Measurements from ENCODE around the gene LRRC75B.
"Not testable (repeated sequence)": the region's sequence is repeated elsewhere in the genome, so short reads cannot be mapped to it uniquely, and the experiment has no call there.

The LRRC75B gene

DNA sequence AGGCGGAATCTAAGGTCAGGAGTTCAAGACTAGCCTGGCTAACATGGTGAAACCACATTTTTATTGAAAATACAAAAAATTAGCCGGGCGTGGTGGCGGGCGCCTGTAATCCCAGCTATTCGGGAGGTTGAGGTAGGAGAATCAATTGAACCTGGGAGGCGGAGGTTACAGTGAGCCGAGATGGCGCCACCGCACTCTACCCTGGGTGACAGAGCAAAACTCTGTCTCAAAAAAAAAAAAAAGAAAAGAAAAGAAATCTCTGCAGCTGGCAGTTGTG, 624 bp upstream of the LRRC75B start:
- not testable (repeated sequence) for ATAC-seq, H3K4me1 Mint-ChIP-seq, H3K27ac Mint-ChIP-seq

DNA sequence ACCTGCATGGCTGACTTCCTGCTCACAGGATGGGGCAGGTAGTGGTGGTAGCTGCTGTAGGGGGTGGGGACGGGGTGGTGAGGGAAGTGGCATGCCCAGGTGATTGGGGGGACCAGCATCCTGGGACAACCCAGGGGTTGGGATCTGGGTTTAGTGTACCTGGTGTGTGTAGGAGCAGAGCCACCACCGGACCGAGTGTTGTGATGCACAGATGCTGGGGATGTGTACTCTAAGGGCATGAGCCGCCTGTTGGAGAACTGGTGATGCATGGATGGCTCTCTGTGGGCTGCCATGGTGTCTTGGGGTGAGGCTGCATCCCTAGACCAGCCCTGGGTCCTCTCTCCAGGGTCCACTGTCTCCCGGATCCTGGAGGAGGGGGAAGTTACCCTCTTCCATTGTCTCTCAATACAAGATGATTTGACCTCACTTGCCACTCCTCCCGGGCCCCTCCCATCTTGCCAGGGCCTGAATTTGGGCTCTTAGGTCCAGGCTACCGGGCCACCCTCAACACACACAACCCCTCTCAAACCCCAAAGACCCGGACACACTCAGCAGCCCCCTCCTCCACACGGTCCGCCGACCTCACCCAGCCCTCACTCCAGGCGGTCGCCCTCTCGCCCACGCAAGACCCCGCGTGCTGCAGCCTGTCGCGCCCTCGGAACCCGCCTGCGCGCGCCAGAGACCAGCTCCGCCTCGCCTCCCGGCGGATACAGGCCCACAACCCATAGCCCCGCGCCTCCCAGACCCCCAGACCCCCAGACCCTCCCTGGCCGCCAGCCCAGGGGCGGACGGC, 619 bp downstream of the LRRC75B start:
- H3K36me3 Mint-ChIP-seq, result no peaks in the 10 kb centered on the region
- no peaks in the 10 kb centered on the region for H3K9me3 Mint-ChIP-seq
- H3K4me1 Mint-ChIP-seq, result peaks cover 6% of the 10 kb centered on the region
- H3K27me3 Mint-ChIP-seq, result no peaks in the 10 kb centered on the region
- ATAC-seq, result peak; percentile 25
- H3K4me3 Mint-ChIP-seq, result peak overlapping the region; percentile 80
- peak overlapping the region; percentile 51 for H3K27ac Mint-ChIP-seq

More for the DNA sequence above, 624 bp upstream of the LRRC75B start:
- H3K36me3 Mint-ChIP-seq, H3K9me3 Mint-ChIP-seq, H3K27me3 Mint-ChIP-seq: not testable (repeated sequence)
- peak overlapping the region; percentile 71 for H3K4me3 Mint-ChIP-seq

DNA sequence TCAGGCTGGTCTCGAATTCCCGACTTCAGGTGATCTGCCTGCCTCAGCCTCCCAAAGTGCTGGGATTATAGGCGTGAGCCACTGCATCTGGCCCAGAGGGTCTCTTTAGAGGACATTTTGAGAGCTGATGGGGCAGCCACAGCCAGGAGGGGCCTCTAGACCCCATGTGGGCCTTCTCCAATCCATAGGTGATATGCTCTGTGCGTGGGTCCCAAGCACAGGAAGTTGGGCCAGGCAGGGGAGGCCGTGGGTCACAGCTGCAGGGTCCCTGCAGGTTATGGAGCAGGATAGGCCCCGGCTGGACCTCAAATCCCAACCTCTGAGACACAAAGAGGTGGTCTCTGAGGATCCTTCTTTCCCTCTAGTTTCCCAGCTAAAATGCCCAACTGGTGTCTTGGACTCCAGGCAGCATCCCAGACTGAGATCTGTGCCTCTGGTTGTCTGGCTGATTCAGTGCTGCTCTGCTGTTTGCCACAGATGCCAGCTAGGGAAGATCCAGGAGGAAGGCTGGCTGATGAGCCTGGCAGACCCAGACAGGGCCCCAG, 1.5 kb downstream of the LRRC75B start:
- no peaks in the 10 kb centered on the region for H3K36me3 Mint-ChIP-seq
- H3K4me3 Mint-ChIP-seq, result no peak overlapping the region
- no peak for ATAC-seq
- H3K27me3 Mint-ChIP-seq, result no peaks in the 10 kb centered on the region
- no peaks in the 10 kb centered on the region for H3K9me3 Mint-ChIP-seq
- no peak overlapping the region for H3K27ac Mint-ChIP-seq
- H3K4me1 Mint-ChIP-seq, result peaks cover 6% of the 10 kb centered on the region

DNA sequence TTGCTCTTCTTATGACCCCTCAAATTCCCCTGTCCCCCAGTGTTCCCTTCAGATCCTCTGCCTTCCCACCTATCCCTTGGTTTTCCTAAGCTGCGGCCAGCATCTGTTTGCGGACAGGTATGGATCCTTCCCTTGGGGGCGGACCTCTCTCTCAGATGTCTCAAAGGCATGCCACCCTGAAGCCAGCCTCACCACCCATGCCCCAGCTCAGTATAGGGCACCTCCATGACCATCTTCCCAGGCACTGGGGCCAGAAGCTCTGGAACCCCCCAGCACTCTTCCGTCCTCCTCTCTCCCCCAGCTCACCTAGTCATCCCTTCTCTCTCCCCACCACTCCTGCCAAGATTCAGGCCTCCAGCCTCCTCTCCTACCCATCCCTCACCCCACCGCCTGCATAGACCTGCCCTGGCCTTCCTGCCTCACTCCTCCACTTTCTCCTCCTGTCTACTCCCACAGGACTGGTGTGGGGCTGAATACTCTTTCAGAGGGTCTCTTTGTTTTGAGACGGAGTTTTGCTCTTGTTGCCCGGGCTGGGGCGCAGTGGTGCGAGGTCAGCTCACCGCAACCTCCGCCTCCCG, 2.2 kb downstream of the LRRC75B start:
- H3K4me3 Mint-ChIP-seq, result no peak overlapping the region
- H3K27me3 Mint-ChIP-seq, result no peaks in the 10 kb centered on the region
- H3K4me1 Mint-ChIP-seq, result peaks cover 6% of the 10 kb centered on the region
- H3K9me3 Mint-ChIP-seq, result no peaks in the 10 kb centered on the region
- H3K36me3 Mint-ChIP-seq, result no peaks in the 10 kb centered on the region
- H3K27ac Mint-ChIP-seq, result no peak overlapping the region
- no peak for ATAC-seq

DNA sequence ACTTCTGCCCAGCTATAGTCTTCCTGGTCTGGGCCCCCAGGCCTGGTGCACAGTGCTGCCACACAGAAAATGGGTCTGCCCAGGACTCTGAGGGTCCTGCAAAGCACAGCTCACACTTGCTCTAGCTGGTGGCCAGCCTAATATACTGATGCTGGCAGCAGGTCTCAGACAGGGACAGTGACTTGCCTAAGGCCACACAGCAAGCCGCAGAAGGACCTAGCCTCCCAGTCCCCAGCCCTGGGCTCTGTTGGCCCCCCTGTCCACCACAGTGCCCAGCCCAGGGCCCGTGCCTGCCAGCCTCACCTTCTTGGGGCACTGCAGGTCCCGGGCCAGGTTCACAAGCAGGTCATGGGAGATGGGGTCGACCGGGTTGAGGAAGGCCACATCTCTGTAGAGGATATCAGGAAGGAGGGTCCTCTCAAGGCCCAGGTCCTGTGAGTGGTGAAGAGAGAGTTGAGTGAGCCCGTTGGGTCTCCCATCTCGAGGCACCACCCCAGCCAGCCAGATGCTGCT, 3.3 kb downstream of the LRRC75B start:
- Mint-ChIP-seq H3K27me3 (no peaks in the 10 kb centered on the region), H3K27ac (no peak overlapping the region), H3K4me1 (peaks cover 6% of the 10 kb centered on the region), H3K36me3 (no peaks in the 10 kb centered on the region), H3K4me3 (no peak overlapping the region), H3K9me3 (no peaks in the 10 kb centered on the region)
- ATAC-seq, result no peak

DNA sequence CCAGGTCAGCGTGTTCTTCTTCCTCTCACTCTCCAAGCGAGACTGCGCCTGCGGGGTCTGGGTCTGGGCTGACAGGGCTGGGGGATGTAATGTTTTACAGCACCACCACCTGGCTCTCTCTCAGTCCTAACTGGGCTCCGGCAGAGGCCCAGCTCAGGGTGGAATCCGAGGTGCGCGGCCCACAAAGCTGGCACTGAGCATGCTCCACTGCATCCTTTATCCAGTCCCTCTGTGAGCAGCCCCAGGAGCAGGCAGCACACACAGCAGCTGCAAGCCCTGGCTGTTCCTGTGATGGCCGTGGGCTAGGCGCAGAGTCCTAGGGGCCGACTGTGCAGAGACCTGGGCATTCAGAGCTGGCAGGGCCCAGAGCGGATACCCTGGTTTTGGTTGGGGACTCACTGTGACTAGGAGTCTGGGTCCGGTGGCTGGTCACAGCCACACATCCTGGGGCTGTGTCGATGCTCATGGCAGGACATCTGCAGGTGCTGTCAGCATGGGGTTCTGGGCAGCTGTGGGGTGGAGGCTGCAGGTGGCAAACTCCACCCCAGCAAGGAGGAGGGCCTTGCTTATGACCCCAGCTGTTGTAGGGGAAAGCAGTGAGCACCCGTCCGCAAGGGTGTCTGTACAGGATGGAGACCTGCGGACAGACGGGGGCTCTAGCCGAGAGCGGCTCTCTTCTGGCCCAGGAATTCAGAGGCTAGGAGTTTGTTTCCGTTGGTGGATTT, 4.0 kb downstream of the LRRC75B start:
- no peaks in the 10 kb centered on the region for H3K9me3 Mint-ChIP-seq
- no peak for ATAC-seq
- no peaks in the 10 kb centered on the region for H3K27me3 Mint-ChIP-seq
- H3K36me3 Mint-ChIP-seq, result no peaks in the 10 kb centered on the region
- H3K4me1 Mint-ChIP-seq, result peaks cover 6% of the 10 kb centered on the region
- no peak overlapping the region for H3K27ac Mint-ChIP-seq
- H3K4me3 Mint-ChIP-seq, result no peak overlapping the region

DNA sequence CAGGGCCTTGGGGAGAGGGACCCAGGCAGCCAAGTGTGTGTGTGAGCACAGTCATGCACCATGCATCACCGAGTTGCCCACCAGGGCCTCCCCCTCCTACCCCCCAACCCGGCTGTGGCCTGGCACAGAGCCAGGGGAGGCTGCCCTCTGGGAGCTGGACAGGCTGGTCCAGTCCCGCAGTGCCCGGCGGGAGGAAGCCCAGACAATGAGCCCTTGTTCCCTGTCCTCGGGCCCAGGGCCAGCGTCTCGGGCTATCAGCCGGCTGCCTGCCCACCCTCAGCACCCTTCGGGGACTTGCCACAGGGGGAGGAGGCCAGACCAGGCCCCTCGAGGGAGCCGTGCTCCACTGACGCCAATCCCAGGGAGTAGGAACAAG, 4.5 kb downstream of the LRRC75B start:
- ATAC-seq, result no peak
- Mint-ChIP-seq H3K4me3 (no peak overlapping the region), H3K27me3 (no peaks in the 10 kb centered on the region), H3K4me1 (peaks cover 6% of the 10 kb centered on the region), H3K9me3 (no peaks in the 10 kb centered on the region), H3K36me3 (no peaks in the 10 kb centered on the region), H3K27ac (no peak overlapping the region)

DNA sequence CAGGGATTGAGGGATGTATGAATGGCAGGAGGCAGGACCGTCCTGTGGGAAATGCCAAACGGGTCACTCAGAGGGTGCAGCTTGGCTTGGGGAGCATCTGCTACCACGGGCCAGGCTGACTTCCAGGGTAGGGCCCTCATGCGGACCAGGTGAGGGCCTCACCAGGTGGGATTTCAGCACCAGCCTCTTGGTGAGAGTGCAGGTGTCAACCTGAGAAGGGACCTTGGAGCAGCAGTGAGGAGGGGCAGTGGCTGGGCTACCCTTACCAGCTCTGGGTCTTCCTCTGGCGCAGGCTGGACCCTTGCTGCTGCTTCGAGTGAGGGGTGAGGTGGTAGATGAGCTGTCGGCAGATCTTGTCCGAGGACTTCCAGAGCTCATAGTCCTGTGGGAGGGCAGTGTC, 4.9 kb downstream of the LRRC75B start:
- Mint-ChIP-seq H3K4me1 (peaks cover 6% of the 10 kb centered on the region), H3K36me3 (no peaks in the 10 kb centered on the region), H3K4me3 (no peak overlapping the region), H3K9me3 (no peaks in the 10 kb centered on the region), H3K27me3 (no peaks in the 10 kb centered on the region), H3K27ac (no peak overlapping the region)
- no peak for ATAC-seq

DNA sequence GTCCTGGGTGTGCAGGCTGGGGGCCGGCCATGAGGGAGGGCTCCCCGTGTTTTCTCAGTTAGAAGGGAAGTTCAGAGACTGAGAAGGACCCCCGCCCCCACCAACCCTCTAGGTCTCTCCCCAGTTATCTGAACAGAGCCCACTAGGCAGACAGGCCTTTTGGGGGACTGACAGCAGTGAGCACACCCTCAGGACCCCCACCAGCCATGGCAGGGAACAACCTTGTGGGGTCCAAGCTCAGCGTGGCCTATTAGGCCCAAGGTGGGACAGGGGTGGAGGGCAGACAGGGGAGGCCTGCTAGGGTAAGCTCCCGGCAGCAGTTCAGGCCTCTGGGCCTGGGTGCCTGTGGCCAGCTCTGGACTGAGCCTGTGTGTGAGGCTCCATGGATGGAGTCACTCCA, 5.6 kb downstream of the LRRC75B start:
- Mint-ChIP-seq H3K27me3 (no peaks in the 10 kb centered on the region), H3K4me1 (peaks cover 3% of the 10 kb centered on the region), H3K9me3 (no peaks in the 10 kb centered on the region), H3K27ac (no peak overlapping the region), H3K4me3 (no peak overlapping the region), H3K36me3 (no peaks in the 10 kb centered on the region)
- no peak for ATAC-seq

DNA sequence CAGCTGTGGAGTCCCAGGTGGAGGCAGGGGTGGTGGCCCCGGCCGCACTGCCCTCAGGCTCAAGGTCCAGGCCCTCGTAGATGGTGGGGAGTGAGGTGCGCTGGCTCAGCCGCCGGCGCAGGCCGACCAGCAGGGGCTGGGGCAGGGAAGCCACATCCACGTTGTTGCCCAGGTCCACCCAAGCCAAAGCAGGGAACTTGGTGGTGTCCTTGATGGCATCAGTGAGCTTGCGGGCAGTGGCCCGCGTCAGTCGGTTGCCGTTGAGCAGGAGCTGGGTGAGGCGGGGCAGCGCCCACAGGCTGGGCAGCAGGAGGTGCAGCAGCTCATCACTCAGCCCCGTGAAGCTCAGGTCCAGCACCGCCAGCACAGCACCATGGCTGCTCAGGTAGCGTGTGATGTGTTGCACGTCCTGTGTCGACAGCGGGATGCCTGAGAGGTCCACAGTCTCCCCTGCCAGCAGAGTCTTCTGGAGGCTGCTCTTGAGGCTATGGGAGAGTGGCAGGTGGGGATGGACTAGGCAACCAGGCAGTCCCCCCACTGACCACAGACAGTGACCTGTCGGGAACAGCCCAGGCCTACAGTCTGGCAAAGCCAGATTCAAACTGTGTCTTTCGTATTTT, 6.8 kb downstream of the LRRC75B start:
- no peak overlapping the region for H3K4me3 Mint-ChIP-seq
- H3K27me3 Mint-ChIP-seq, result no peaks in the 10 kb centered on the region
- no peaks in the 10 kb centered on the region for H3K9me3 Mint-ChIP-seq
- H3K27ac Mint-ChIP-seq, result no peak overlapping the region
- no peaks in the 10 kb centered on the region for H3K36me3 Mint-ChIP-seq
- ATAC-seq, result no peak
- no peaks in the 10 kb centered on the region for H3K4me1 Mint-ChIP-seq

DNA sequence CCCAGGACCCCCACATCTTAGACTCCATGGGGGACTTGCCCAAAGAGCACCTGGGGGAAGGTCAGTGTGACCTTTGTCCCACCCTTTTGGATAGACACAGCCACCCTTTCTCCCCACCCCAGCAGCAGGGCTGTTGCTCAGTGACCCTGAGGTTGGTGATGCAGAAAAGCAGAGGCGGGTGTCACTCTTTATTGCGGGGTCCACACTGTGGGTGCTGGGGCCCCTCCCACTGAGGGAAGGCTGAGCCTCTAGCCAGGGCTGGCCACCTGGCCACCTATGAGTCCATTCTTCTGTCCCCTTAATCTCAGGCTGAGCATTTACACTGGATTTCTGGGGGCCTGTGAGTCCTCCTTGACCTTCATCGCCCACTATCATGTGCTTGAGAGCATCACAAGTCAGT, 7.4 kb downstream of the LRRC75B start:
- ATAC-seq, result no peak
- no peaks in the 10 kb centered on the region for H3K36me3 Mint-ChIP-seq

DNA sequence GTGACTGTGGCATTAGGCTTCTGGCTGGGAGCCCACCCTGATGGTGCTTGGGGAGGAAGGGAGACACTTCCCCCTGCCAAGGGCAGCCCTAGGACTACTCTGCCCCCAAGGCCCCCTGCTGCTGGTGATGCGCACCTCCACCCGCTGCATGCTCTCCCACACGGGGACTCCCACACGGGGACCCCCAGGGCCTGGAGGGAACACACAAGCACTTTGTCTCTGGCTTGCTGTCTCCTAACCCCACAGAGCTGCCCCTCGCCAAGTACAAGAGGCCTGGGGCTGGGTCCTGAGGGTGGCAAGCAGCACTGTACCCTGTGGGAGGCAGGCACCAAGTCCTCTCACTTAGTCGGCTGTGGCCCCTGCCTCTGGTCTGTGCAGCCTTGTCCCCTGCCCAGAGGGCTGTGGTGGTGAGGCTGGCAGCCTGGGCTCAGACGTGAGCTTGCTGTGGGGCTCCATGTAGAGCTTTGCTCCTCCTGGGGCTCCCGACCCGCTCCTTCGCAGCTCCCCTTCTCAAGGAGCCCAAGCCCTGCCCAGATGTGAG, 7.9 kb downstream of the LRRC75B start:
- H3K9me3 Mint-ChIP-seq, result no peaks in the 10 kb centered on the region
- H3K4me1 Mint-ChIP-seq, result no peaks in the 10 kb centered on the region
- no peak overlapping the region for H3K4me3 Mint-ChIP-seq
- ATAC-seq, result no peak
- H3K27ac Mint-ChIP-seq, result no peak overlapping the region
- H3K36me3 Mint-ChIP-seq, result no peaks in the 10 kb centered on the region
- no peaks in the 10 kb centered on the region for H3K27me3 Mint-ChIP-seq

More for the DNA sequence above, 7.4 kb downstream of the LRRC75B start:
- Mint-ChIP-seq H3K9me3 (no peaks in the 10 kb centered on the region), H3K4me3 (no peak overlapping the region), H3K27ac (no peak overlapping the region), H3K27me3 (no peaks in the 10 kb centered on the region), H3K4me1 (no peaks in the 10 kb centered on the region)

DNA sequence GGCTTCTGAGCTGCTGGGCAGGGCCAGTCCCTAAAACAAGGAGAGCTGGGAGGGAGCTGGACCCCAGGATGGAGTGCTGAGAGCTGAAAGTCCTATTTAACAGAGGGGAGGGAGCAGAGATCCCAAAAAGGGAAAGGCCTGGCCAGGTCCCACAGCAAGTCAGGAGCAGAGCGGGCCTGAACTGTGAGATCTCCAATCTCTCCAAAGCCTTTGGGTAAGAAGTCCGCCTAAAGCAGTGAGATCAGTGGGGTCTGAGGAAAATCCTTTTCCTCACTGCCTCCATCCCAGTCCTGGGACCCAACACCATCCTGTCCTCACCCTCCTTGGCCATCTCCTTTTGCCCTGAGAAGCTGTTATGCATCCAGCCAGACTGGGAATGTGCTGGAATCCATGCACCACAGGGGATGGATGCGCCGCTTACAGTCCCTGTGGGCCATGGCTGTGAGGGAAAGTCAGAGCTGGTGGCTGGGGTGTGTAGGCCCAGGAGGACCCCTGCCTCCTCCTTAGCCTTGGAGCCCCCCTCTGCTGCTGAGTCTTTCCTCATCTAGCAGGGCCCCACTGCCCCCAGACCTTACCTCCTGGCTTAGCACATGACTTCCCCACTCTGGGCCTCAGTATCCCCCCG, 8.6 kb downstream of the LRRC75B start:
- Mint-ChIP-seq H3K36me3 (no peaks in the 10 kb centered on the region), H3K4me3 (no peak overlapping the region), H3K9me3 (no peaks in the 10 kb centered on the region), H3K4me1 (no peaks in the 10 kb centered on the region), H3K27ac (no peak overlapping the region), H3K27me3 (no peaks in the 10 kb centered on the region)
- ATAC-seq, result no peak

DNA sequence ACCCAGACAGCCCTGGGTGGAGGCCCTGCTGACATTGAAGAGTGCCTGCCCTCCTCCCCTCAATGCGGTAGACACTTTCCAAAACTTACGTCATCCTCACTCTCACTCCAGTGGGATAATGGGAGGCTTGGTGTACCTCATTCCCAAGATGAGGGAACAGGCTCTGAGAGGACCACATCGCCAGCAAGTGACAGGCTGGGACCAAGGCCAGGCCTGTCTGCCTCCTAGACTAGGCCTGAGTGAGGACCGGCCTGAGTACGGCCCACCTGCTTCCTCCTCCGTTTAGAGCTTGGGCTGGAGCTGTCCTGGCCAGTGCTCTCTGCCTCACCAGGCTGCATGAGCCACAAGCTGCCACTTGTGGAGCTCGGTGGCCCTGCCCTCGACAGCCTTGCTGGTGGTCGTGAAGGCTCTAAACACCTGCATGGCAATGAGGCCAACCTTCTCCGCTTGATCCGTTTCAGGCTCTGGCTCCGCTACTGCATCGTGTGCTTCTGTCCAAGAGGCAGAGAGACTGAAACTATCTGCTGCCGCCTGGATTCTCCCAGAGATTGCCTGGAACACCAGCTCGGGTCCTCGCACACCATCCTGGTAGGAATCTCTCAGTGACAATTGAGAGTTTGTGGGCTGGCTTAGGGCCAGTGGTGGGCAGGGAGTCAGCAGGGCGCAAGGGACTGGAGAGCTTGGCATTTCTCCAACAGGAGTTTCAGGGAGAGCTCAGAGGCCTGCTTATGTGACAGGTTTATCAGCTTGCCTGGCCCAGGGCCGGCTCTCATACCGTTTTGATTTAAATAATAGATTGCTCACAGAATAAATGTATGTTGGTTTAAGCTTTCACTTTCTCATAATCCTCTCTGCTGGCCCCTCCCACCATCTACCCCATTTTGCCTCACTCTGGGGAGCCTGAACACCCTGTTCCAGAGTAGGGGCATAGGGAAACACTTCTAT, 9.4 kb downstream of the LRRC75B start:
- H3K36me3 Mint-ChIP-seq, result no peaks in the 10 kb centered on the region
- no peaks in the 10 kb centered on the region for H3K4me1 Mint-ChIP-seq
- ATAC-seq, result no peak
- no peaks in the 10 kb centered on the region for H3K27me3 Mint-ChIP-seq
- no peaks in the 10 kb centered on the region for H3K9me3 Mint-ChIP-seq
- no peak overlapping the region for H3K27ac Mint-ChIP-seq
- H3K4me3 Mint-ChIP-seq, result no peak overlapping the region

Measured in stimulated activated memory B cell treated with anti-CD40 and anti-IgM and Interleukin-4, amounts not matched to agents 10 μg/mL and 1 μg/mL and 100 μg/mL, for 72 hours (primary cell).